ENCODE data around the gene PTTG1IP2.

PTTG1IP2 gene

DNA sequence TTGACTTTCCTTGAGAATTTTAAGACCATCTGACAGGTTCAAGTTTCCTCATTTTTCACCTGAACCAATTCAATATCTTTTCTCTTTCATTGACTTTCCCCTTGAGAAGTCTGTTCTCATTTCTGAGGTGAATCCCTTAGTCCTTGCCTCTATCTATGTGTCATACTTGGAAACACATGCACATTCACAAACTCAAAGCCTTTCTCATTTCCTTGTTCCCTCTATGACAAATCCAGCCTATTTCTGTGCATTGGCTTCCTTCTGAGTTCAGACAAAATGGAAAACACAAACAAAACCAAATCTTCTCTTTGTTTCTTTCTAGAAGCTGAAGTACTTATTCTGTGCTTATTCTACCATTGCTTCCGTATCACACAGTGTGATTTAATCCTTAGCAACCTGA, 13.8 kb downstream of the PTTG1IP2 start:
- DNase-seq (no peak), ATAC-seq (no peak)

DNA sequence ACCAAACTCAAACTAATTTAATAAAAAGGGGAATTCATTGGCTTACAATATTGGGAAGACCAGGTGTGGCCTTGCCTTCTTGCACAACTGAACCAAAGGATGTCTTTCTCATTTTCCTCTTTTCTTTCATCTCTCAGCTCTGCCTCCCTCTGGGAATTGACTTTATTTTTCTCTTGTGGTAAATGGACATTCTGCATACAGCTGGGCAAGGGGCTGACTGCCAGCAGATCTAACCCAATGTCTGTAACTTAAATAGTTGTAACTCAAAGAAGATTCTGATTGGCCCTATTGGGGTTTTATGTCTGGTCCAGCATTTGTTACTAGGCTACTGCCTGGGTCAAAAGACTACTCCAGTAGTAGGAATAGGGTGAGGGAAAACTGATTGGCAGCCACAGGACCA, 15.3 kb downstream of the PTTG1IP2 start:
- DNase-seq (no peak), ATAC-seq (no peak)

DNA sequence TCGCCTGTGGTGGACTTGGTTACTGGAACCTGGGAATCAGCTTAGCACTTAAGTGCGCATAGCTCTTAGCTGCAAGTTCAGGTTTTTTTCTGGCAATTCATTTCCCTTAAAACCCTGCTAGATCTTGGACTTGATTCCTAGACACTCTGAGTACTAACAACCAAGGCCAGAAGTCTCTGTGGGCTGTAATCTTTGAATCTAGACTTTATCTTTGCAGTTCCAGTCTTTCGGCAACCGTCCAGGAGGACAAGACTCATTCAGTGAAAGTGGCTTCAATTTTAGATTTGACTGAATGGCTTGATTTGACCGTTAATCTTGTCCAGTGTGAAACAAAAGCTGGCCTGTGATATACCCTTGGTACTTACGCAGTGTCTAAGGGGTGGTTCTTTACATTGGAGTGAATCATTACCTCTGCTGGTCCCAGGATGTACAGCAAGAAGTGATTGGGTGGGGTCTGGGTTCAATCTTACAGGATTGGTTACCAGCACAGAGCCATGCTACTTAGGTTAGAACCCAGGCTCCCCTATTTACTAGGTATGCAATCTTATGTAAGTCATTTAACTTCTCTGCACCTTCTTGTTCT, 16.4 kb downstream of the PTTG1IP2 start:
- no peak for ATAC-seq

DNA sequence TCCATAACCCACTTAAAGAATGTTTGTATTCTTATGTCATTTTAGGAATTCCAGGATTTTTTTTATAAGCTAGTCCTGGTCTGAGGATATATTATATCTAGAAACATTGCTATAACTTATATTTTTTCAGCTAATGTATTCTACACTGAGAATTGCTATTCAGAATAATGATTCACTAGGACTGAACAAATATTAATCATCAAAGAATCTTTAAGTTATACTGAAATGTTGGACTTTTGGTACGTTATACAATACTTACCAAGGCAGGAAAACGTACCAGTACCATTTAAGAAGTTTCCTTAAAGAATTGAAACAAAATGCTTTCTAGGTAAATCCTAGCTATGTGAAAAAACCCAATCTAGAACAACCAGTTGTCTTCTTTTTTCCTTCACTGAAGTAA, 18.4 kb downstream of the PTTG1IP2 start:
- no peak for ATAC-seq
- DNase-seq: no peak

More for the DNA sequence above, 16.4 kb downstream of the PTTG1IP2 start:
- no peak for DNase-seq

GRCh38 chr7:90488220-90488619, 18.8 kb downstream of the PTTG1IP2 start:
- no peak for DNase-seq
- ATAC-seq: no peak

DNA sequence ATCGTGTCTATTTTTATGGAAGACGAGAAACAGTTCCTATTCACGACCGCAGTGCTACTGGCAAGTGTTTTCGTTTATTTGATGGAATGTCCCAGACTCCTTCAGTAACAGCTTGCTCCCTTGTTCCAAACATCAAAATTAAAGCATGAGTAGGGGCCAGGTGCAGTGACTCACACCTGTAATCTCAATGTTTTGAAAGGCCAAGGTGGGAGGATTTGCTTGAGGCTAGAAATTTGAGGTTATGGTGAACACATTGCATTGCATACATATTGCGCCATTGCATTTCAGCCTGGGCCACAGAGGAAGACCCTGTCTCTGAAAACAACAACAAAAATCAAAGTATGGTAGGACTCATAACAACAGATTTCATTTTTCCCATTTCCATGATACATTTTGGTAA, 22.8 kb downstream of the PTTG1IP2 start:
- ATAC-seq: no peak
- no peak for DNase-seq

- DNase-seq (no peak), ATAC-seq (no peak)
Observed at GRCh38 chr7:90495241-90495640, 25.8 kb downstream of the PTTG1IP2 start.

- no peak for ATAC-seq
- DNase-seq: no peak
Observed at GRCh38 chr7:90502539-90502938, 33.1 kb downstream of the PTTG1IP2 start.

DNA sequence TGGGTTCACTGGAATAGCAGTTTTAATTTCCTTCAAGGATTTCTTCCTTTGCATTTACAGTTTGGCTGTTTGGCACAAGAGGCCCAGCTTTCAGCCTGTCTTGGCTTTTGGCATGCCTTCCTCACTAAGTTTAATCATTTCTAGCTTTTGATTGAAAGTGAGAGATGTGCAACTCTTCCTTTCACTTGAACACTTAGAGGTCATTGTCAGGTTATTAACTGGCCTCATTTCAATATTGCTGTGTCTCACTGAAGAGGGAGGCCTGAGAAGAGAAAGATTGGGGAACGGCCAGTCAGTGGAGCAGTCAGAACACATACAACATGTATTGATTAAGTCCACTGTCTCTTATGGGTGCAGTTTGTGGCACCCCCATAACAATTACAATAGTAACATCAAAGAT, 33.9 kb downstream of the PTTG1IP2 start:
- DNase-seq: no peak
- no peak for ATAC-seq

GRCh38 chr7:90507692-90508091, 38.3 kb downstream of the PTTG1IP2 start:
- no peak for ATAC-seq
- no peak for DNase-seq

GRCh38 chr7:90511776-90512175, 42.3 kb downstream of the PTTG1IP2 start:
- ATAC-seq: no peak
- no peak for DNase-seq

GRCh38 chr7:90512821-90513254, 43.4 kb downstream of the PTTG1IP2 start:
- DNase-seq: no peak
- ATAC-seq: no peak

DNA sequence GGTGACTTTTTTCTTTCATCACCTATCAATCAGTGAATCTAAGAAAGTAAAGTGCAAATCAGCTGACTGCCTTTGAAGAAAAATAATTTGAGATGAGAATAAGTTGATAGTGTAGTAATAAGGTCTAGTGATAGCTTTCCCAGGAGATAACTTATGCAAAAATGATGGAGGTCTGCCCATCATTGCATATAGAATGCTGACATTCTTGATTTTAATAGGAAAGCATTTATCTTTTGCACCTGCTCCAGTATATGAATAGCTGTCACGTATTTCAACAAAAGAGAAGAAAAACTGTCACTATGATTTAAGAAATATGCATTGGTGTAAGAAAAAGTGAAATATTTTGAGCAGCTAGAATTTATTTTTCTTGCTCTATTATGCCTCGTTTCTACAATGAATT, 46.8 kb downstream of the PTTG1IP2 start:
- ATAC-seq: no peak
- no peak for DNase-seq

GRCh38 chr7:90518630-90519029, 49.2 kb downstream of the PTTG1IP2 start:
- DNase-seq (no peak), ATAC-seq (no peak)

DNA sequence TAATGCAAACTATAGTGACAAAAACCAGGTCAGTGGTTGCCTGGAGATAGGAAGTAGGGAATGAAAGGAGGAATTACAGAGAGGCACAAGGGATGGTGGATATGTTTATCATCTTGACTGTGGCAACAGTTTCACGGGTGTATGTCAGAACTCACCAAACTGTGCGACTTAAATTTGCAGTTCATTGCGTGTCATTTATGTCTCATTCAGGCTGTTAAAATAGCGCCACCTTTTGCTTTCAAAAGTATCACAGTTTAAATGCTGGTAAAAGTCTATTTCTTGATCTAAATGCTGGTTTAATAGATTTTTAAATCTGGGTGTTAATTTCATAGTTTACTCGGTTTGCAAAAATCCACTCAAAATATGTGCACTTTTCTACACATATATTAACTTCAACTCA, 51.0 kb downstream of the PTTG1IP2 start:
- no peak for DNase-seq
- no peak for ATAC-seq

DNA sequence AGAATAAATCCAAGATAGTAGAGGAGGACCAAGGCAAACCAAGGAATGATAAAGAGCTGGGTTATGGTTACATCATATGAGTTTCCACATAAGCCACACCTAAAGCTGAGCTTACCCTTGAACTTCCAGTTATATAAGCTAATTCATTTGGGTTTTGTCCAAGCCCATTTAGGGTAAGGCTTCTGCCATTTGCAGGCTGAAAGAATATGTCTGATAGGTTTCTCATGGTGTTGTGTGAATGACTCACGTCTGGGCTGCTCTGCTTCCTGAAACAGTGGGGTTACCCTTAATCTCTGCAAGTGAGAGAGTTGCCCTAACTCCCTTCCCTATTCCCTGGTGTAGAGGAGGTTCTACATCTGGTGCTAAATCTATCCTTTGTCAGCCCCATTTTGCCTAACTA, 60.8 kb downstream of the PTTG1IP2 start:
- DNase-seq (no peak), ATAC-seq (no peak)

- ATAC-seq: no peak
- DNase-seq: no peak
Observed at GRCh38 chr7:90532231-90532929, 62.9 kb downstream of the PTTG1IP2 start.

DNA sequence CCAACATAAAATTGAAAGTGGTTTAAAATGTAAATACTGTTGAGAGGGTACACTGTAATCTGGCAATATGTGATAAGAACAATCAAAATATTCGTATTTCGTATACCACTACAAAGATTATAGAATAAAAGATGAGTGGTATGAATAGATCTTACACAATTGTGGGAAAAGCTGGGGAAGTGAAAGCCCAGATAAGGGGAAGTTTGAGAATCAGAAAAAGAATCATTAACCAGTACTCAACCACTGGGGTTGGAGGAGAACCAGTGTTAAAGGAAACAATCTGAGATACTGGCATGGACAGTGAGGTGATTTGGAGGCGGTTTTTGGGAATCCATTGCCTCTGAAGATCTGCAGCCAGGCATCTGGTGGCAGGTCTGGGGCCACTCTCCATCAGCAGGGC, 67.0 kb downstream of the PTTG1IP2 start:
- ATAC-seq: no peak
- no peak for DNase-seq

GRCh38 chr7:90538405-90538804, 69.0 kb downstream of the PTTG1IP2 start:
- no peak for ATAC-seq
- no peak for DNase-seq

GRCh38 chr7:90540406-90540805, 71.0 kb downstream of the PTTG1IP2 start:
- no peak for ATAC-seq
- no peak for DNase-seq

GRCh38 chr7:90551036-90551435, 81.6 kb downstream of the PTTG1IP2 start:
- ATAC-seq: no peak

GRCh38 chr7:90552521-90552920, 83.1 kb downstream of the PTTG1IP2 start:
- no peak for ATAC-seq
- no peak for DNase-seq

More at GRCh38 chr7:90551036-90551435, 81.6 kb downstream of the PTTG1IP2 start:
- DNase-seq: no peak

- no peak for ATAC-seq
Observed at GRCh38 chr7:90560730-90561129, 91.3 kb downstream of the PTTG1IP2 start.

More at GRCh38 chr7:90560730-90561129, 91.3 kb downstream of the PTTG1IP2 start:
- no peak for DNase-seq

All from stimulated activated naive CD8-positive, alpha-beta T cell treated with anti-CD3 and anti-CD28 coated beads, Interleukin-15, Interleukin-2, amounts not matched to agents 100 U/mL and 50 U/mL, for 24 hours (primary cell).